Stimulated activated CD4-positive, alpha-beta T cell treated with anti-CD3 and anti-CD28 coated beads, Interleukin-1b, Interleukin-23, amount 100 ng/mL, for 1 hour (primary cell): ENCODE measurements around the gene CRIP1.

Experiments
- DNase-seq, 2 donors: peaks; one replicate each; pipeline ENCODE4 v3.0.0-alpha.2; 2020; ENCODE audit warnings: low read depth in 2 of 2

Gene CRIP1

GRCh38 chr14:105470350-105471296 is 16.1 kb upstream of the CRIP1 start:
- no peak for DNase-seq

GRCh38 chr14:105471297-105471821 is 15.3 kb upstream of the CRIP1 start:
- no peak for DNase-seq

- no peak for DNase-seq
Measured at GRCh38 chr14:105471823-105472485, 14.7 kb upstream of the CRIP1 start.

- no peak for DNase-seq
Measured at GRCh38 chr14:105472486-105472991, 14.1 kb upstream of the CRIP1 start.

GRCh38 chr14:105473033-105473676 is 13.5 kb upstream of the CRIP1 start:
- DNase-seq = no peak

- peak in 1 of 2 donors; percentile 49 for DNase-seq
Measured at GRCh38 chr14:105473677-105474482, 12.8 kb upstream of the CRIP1 start.

GRCh38 chr14:105474483-105475268 is 12.0 kb upstream of the CRIP1 start, which contains the start of gene CRIP2:
CRIP2 (plus strand) TSS chr14:105474821; CDS start chr14:105474863, 42 bp downstream.
- DNase-seq = no peak

- DNase-seq = no peak
Measured at GRCh38 chr14:105475269-105476096, 11.2 kb upstream of the CRIP1 start.

- DNase-seq = no peak
Measured at GRCh38 chr14:105476097-105476830, 10.4 kb upstream of the CRIP1 start.

GRCh38 chr14:105476831-105477659 is 9.6 kb upstream of the CRIP1 start:
- no peak for DNase-seq

GRCh38 chr14:105477660-105478397 is 8.9 kb upstream of the CRIP1 start:
- DNase-seq = no peak

GRCh38 chr14:105478398-105479251 is 8.1 kb upstream of the CRIP1 start:
- DNase-seq = no peak

- DNase-seq = no peak
Measured at GRCh38 chr14:105479431-105480158, 7.1 kb upstream of the CRIP1 start.

GRCh38 chr14:105480199-105480746 is 6.4 kb upstream of the CRIP1 start:
- no peak for DNase-seq
